HG02870 (cell line): Measurements from ENCODE around the gene SMPDL3B.

Experiments used
- ATAC-seq: cut with Tn5 transposase; IDR thresholded peaks from one replicate; pipeline ENCODE4 v1.9.1; 2021; ENCODE audit warnings: mild to moderate bottlenecking, moderate library complexity; ENCODE audit not compliant: unreplicated experiment

Gene SMPDL3B

GRCh38 chr1:27934818-27935549, at the start of gene SMPDL3B:
Gene SMPDL3B (plus strand): TSS chr1:27935000. CDS start chr1:27935184, 184 bp downstream.
- no peak for ATAC-seq

- ATAC-seq, result no peak
Observed at GRCh38 chr1:27885114-27885528, 49.7 kb upstream of the SMPDL3B start.

GRCh38 chr1:27885621-27886352, 49.0 kb upstream of the SMPDL3B start:
- ATAC-seq, result no peak

- ATAC-seq, result no peak
Observed at GRCh38 chr1:27886353-27886679, 48.5 kb upstream of the SMPDL3B start.

GRCh38 chr1:27886744-27887143, 48.1 kb upstream of the SMPDL3B start:
- ATAC-seq, result no peak

DNA sequence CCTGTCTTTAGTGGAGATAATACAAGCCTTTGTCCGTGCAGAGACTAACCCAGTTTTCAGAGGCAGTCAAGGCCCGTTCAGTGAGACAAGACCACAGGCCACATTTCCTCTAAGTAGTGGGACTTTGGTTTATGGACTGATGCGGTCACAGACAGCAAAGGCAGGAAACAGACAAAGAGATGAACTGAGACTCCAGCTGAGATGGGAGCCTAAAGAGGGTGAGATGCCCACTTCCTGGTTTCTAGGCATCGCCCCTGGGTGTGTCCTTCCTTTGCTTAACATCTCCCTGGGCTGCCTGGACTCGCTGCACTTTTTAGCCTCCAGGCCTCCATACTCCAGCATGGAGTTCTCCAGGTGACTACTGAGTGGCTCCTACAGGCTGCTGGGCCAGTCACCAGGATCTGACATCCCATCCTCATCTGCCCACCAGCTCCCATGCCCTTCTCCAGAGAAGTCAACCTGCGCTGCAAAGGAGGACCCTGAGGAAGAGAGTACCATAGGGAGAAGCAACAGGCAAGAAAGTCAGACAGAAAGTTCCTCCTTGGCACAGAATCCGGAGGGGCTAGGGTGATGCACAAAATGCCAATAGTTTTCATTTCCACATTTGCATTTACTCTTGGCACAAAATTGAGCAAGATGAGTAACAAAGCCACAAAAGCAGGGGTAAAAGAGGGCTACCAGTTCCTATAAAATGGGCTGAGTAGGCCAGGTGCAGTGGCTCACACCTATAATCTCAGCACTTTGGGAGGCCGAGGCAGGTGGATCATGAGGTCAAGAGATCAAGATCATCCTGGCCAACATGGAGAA, 47.4 kb upstream of the SMPDL3B start:
- no peak for ATAC-seq

DNA sequence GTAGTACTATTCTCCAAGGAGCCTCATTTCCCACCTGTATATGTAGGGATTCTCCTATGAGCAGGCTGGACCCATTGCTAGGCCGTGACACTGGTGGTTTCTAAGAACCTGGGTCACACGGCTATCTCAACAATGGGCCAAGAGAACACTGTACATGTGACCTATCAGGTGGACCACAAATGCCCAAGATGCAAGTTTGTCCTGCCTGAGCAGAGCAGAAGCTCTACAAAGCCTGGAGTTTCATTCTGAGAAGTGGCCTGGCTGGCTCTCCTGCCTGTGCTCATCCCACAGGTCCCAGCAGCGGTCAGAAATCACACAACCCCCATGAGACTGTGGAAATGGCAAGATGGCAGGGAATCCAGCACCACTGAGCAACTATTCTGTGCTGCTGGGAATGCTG, 45.3 kb upstream of the SMPDL3B start:
- ATAC-seq, result no peak

DNA sequence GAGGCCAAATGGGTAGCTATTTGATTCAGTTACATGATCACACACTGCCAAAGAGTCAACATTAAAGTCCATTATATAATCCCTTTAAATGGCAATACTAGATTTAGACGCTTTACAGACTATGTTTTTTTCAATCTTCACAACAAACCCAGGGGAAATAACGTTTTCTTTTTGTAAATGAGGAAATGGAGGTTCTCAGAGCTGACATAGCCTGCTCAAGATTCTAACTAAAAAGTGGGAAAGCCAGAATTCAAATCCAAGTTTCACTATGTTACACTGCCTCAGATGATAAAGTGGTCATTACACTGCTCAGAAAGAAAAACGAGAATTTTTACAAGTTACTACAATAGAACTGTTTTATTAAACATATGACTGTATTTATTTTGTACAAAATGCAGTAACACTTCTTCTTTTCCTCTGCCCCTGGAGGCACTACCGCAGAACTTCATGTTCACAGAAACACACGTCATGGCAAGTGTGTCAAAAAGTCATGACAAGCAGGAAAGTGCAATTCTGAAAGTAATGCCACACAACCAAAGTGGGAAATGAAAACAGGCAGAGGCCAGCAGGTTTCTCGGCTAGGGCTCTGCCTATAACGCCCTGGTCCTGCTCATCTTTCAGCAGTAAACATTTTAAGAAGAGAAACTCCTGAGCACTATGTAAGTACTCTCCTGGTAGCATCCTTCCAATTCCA, 43.5 kb upstream of the SMPDL3B start:
- no peak for ATAC-seq

GRCh38 chr1:27894521-27894920, 40.3 kb upstream of the SMPDL3B start:
- ATAC-seq, result no peak

- ATAC-seq, result no peak
Observed at GRCh38 chr1:27906759-27907158, 28.0 kb upstream of the SMPDL3B start.

DNA sequence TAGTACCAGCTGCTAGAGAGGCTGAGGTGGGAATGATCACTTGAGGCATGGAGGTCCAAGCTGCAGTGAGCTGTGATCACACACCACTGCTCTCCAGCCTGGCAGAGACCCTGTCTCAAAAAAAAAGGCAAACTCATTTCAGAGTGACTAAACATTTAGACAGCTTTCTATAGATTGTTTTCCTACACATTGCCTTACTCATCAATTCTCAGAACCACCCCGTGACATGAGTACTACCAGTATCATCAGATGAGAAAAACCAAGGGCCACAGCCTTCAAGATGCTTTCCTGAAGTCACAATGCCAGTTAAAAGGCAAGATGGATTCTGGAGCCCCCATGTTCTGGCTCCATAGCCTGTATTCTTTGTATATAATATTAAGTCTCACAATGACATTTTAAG, 22.4 kb upstream of the SMPDL3B start:
- no peak for ATAC-seq

DNA sequence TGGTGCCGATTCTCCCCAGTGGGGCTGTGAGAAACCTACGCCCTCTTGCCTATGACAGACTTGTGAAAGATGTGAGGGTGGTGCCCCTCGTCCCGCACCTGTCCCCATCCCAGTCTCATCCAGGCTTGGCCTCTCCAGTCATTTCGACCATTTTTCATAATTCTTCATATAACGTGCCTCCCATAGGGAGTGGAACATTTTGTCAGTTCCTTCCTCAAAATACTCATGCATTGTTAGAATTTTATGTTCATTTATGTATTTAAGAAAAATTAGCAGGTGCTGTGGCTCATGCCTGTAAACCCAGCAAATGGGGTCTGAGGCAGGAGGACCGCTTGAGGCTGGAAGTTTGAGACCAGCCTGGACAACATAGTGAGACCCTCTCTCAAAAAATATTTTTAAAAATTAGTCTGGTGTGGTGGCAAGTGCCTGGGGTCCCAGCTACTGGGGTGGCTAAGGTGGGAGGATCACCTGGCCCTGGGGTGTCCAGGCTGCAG, 19.7 kb upstream of the SMPDL3B start:
- no peak for ATAC-seq

GRCh38 chr1:27922272-27922671, 12.5 kb upstream of the SMPDL3B start:
- ATAC-seq, result no peak

DNA sequence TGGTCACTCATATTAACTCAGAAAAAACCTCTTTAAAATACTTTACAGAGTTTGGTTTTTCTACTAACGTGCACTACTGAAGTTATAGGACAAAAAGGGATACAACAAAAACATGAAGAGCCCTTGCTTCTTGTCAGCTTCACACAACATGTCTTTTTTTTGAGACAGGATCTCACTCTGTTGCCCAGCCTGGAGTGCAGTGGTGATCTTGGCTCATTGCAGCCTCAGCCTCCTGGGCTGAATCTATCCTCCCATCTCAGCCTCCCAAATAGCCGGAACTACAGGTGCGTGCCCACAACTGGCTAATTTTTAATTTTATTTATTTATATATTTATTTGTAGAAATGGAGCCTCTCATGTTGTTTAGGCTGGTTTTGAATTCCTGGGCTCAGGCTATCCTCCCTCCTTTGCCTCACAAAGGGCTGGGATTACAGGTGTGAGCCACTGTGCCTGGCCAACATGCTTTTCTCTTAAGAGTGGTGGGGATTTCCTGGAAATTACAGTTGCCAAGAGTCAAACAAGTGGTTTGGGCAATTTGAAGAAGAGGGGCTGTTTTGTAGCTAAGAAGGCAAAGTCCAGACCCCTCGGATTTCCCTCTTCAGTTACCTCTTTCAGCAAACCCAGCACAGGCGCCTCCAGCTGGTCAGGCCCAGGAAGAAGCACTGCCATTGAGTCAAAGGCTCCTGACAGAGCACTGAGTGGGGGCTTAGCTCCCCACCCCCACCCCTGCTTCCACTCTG, 6.4 kb upstream of the SMPDL3B start:
- no peak for ATAC-seq

- no peak for ATAC-seq
Observed at GRCh38 chr1:27931184-27931583, 3.6 kb upstream of the SMPDL3B start.

GRCh38 chr1:27931759-27932158, 3.0 kb upstream of the SMPDL3B start:
- no peak for ATAC-seq

DNA sequence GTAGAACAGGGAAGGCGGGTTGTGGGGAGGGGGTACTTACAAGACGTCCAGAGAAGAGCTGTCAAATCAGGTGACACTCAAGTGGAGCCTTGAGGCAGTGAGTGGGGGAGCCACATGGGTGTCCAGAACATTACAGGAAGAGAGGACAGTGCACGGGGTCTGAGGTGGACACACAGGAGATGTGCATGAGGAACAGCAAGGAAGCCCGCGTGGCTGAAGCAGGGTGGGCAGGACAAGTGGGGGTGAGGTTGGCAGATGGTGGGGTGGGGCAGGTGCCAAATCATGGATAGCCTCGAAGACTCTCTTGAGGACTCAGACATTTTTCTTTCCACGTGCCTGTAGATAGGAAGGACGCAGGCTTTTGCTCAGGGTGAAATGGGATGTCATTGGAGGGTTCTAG, 921 bp downstream of the SMPDL3B start:
- no peak for ATAC-seq

GRCh38 chr1:27936370-27936769, 1.6 kb downstream of the SMPDL3B start:
- no peak for ATAC-seq

DNA sequence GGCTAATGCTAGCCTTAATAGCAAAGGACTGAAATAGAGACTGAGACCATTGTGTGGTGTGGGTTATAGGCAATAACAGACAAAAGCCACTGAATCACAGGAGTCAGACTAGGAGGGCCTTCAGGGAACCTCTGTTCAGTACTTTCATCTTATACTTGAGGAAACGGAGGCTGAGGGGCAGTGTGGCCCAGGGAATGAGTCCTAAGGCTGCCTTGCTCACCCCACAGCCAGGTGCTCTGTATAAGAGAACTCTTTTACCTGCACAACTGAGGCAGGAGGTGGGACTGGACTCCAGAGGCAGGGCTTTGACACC, 2.7 kb downstream of the SMPDL3B start:
- no peak for ATAC-seq

- ATAC-seq, result no peak
Observed at GRCh38 chr1:27938488-27938887, 3.7 kb downstream of the SMPDL3B start.
